Inferior parietal cortex (tissue), 1 donor: ENCODE measurements around the gene MYH7.
"Not testable (repeated sequence)": the region's sequence is repeated elsewhere in the genome, so short reads cannot be mapped to it uniquely, and the experiment has no call there.

Experiments used
- DNase-seq: peaks from one replicate; pipeline ENCODE4 v3.0.0-alpha.2; 2016; ENCODE audit errors: extremely low spot score

MYH7 gene

DNA sequence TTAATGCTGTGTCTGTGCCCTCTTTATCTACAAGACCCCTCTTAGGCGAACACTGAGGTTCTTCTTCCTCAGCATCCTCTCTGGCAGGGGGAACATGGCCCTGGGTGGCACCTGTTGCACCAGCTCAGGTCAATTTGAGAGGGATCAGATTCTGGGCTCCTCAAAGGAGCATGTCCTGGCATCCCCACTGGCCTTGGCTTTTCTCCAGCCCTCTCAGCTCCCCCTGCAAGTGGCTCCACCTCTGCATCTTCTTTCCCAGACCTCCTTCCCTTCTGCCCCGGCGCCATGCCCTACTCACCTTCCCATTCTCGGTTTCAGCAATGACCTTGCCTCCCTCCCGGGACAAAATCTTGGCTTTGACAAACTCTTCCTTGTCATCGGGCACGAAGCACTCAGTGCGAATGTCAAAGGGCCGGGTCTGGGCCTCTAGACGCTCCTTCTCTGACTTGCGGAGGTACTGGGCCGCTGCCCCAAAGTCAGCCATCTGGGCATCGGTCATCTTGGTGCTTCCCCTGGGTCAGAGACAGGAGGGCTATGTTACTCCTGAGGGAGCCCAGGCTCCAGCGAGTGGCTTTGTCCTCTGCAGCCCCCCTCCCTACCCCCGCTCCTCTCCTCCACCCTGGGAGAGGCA, 28.6 kb downstream of the MYH7 start:
- DNase-seq = no peak

DNA sequence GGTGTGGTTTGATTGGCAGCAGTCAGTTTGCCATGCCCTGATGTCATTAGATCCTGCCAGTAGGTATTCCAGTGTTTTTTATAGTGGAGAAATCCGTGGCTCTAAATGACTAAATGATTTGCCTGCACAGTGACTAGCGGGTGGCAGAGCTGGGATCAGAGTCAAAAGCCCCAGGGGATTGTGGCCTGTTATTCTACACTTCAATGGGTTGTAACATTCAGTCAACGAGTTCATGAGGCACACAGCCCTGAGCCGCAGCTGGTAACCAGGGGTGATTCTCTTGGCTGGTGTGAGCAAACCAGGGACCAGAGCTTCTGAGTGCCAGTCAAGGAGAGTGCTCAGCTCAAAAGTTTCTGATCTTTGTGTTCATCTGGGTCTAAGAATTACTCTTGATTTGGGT, 29.2 kb downstream of the MYH7 start:
- DNase-seq = no peak

DNA sequence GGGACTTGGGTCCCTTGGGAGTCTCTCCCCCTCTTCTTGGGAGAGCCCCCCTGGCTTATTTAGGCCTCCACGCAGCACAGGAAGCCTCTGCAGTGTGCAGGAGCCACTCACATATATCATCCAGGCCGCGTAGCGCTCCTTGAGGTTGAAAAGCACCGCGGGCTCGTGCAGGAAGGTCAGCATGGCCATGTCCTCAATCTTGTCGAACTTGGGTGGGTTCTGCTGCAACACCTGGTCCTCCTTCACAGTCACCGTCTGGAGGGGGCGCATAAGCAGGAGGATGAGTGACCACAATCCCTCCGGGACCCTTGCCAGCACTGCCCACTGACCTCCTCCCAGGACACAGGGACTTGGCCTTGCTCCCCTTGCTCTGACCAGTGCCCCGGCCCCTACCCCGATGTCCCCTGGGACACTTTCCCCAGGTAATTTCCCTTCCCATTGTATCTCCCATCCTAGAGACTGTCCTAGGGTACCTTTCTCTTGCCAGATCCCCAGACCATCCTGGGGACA, 29.9 kb downstream of the MYH7 start:
- DNase-seq = no peak

DNA sequence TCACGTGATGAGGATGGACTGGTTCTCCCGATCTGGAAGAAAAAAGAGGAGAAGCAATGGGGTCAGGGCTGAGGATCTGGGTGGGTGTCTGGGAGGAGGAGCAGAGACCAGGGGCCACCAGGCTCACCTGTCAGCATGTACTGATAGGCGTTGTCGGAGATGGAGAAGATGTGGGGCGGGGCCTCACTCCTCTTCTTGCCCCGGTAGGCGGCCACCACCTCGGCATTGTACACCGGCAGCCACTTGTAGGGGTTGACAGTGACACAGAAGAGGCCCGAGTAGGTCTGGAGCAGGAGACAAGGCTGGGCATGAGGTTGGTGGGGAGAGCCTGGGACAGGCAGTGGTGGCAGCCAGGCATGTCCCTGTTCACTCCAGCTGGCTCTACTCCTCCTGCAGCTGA, 30.4 kb downstream of the MYH7 start:
- no peak for DNase-seq

DNA sequence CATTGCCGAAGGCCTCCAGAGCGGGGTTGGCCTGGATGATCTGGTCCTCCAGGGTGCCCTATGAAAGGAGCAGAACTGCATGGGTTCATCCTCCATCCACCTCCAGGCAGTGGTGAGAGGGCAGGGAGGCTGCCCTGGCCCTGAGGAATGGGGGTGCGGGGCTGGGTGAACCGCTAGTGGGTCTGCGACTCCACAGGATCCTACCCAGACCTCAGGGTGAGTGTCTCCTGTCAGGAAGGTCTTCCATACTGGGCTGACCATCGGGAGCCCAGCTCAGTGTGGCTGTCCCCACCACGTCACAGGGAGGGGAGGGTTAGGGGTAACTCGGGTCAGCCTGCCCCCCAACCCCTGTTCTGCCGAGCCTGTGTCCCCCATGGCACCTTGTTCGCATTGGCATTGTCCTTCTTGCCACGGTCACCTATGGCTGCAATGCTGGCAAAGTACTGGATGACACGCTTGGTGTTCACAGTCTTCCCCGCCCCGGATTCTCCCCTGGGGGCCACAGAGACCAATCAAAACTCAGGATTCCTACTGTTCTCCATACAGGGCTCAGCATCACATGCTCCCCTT, 31.0 kb downstream of the MYH7 start:
- no peak for DNase-seq

DNA sequence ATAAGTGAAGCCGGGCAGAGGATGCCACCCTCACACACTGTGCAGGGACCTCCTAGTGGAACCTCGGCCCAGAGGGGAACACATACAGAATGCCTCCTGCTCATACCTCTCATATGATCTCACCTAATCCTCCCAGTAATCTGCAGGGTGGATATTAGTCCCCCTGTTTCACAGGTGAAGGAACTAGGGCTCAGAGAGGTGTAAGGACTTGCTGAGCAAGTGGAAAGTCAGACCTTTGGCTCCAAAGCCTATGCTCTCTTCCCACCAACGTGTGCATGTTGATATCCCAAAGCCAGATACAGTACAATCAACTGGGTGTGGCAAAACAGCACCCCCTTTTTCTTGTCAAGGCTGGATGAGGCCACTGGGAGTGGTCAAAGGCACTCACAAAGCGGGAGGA, 31.6 kb downstream of the MYH7 start:
- DNase-seq = no peak

DNA sequence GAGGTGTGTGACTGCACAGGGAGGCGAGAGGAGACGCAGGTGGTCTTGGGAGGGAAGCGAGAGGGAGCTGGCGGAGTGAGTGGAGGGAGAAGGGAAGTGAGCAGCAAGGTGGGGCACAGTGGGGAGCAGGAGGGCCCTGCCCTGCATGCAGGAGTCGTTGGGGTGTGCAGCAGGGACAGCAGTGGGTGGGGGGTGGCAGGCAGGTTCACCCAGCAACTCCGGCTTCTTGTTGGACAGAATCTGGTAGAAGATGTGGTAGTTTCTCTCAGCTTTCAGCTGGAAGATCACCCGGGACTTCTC, 32.4 kb downstream of the MYH7 start:
- no peak for DNase-seq

DNA sequence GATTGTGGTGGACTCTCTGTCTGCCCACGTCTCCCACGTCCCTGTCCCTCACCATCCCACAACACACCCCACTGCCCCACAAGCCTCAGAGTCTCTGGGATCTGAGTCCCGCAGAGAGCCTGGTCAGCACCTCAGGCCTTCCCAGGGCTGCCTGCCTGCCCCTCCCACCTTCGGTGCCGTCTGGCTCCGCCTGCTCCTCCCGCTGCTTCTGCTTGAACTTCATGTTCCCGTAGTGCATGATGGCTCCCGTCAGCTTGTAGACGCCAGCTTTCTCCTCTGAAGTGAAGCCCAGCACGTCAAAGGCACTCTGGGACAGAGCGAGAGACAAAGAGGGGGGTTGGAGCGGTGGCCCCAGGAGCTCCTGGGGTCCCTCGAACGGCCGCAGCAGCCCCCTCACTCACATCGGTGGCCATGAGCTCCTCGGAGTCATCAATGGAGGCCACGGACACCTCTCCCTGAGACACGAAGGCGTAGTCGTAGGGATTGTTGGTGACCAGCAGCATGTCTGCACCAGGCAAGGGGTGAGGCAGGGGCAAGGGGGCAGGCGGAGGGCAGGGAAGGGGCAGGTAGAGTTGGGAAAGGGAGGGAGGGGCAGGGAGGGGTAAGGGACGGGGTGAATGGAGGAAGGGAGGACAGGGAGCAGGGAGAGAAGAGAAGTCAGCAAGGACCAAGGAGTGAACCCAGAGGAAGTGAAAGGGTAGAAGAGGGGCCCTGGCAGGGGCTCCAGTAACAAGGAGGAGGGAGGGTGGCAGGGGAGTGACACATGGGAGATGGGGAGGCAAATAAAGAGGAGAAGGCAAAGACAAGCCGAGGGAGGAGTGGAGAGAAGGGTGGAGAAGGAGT, 32.9 kb downstream of the MYH7 start:
- no peak for DNase-seq

DNA sequence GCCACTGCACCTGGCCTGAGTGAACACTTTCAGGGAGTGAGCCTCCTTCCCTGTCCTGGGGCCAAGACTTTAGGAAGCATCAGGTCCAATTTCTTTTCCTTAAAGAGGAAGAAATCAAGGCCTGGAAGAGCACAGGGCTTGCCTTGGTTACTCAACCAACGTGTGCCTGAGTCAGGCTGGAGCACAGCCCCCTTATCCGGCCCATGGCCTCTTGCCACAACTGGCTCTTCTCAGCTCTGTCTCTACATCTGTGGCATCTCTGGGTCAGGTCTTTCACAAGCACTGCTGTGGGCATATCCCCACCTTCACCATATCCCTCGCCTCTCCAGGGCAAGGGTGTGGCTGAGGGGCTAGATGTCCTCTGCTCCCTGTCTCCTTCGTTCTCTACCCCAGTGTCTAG, 34.2 kb downstream of the MYH7 start:
- DNase-seq = no peak

DNA sequence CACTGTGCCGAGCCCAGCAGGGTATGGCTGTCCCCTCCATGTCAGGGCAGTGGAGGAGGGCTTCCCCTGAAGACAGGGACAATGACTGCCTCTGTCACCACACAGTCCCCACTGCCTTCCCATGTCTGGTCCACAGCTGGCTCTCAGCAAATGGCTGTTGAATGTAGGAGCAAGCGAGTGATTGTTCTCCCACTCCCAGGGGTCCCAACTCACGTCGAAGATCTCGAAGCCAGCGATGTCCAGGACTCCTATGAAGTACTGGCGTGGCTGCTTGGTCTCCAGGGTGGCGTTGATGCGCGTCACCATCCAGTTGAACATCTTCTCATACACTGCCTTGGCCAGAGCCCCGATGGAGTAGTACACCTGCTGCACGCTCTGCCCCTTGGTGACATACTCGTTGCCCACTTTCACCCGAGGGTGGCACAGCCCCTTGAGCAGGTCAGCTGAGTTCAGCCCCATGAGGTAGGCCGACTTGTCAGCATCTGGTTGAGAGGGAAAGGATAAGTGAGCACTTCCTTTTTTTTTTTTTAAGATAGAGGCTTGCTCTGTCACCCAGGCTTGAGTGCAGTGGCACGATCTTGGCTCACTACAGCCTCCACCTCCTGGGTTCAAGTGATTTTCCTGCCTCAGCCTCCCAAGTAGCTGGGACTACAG, 34.8 kb downstream of the MYH7 start:
- not testable (repeated sequence) for DNase-seq

DNA sequence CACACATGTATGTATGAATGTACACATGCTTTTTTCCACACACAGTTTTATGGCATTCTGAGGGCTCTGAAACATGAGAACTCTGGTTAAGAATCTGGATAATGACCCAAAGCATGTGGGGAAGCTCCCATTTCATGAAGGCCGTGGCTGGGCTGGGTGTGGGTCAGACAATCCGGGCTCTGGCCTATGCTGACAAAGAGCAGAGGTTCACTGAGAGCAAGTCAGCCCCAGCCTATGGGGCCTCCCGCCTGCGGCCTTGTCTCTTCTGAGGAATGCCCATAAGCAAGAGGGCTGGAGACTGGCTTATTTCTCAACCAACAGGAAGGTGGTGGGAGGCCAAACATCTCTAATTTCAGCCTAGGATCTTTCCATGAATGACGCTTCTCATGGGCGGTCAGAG, 35.9 kb downstream of the MYH7 start:
- DNase-seq = no peak

DNA sequence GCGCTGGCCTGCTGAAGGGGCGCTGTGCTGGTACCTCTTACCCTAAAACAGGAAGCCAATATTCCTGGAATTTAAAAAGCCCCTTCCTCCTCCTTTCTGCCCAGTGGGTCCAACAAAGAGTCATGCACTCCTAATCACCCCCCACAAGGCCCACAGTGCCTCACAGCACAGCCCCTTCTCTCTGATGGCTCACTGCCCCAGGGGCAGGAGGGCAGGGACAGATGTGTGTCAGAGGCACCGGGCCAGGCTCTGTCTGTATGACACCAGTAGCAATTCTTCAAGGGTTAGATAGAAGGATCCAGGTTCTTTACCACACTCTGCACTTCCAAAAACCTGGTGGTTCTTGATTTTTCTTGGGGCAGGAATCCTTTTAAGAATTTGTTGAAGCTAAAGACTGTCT, 36.3 kb downstream of the MYH7 start:
- no peak for DNase-seq

DNA sequence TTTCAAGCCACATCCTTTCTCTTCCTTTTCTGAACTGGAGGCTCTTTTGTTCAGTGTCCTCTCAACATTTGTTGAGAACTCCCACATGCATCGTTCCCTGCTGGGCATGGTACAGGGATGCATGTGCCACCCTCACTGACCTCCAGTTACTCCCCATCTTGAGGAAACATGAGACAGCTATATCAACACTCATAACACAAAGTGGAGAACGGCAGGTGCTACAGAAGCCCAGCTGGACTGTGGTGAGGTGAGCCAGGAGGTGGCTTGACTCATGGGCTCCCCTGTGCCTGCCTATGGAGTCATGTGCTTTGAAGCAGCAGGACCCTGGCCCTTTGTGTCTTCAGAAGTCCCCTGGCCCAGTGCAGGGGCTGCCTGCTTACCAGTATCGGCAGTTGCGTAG, 37.1 kb downstream of the MYH7 start:
- DNase-seq = no peak

DNA sequence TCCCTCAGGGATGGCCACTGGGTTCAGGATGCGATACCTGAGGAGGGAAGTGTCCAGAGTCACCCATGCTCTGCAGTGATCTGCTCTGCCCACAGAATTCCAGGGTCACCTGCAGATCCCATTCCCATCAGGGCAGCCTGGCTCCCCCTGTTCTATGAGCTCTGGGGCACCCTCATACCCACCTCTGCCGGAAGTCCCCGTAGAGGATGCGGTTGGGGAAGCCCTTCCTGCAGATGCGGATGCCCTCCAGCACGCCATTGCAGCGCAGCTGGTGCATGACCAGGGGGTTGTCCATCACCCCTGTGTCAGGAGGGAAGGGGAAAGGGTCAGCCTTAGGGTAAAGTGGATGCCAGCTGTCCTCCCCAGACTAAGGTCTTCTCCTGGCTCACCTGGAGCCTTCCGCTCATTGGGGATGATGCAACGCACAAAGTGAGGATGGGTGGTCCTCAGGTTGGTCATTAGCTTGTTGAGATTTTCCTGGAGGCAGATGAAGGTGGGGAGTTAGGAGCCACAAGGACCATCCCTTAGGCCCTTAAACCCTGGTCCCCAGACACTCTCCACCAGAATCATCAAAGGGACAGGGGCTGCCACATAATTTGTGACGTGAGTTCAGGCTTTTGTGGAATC, 38.6 kb downstream of the MYH7 start:
- DNase-seq = no peak

DNA sequence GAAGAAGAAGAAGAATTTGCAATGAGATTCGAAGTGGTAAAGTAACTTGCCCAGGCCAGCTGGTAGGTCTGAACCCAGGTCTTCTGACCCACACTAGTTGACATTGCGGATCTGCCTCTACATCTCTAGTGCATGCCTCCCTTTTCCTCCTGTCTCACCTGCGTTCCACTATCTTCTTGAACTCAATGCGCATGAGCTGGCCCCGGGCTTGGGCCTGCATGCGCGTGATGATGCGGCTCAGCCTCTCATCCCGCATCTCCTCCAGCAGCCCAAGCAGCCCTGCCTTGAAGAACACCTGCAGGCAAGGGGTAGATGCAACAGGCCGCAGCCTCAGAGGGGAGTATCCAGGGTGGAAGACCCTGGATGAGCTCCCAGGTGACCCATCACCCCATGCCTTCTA, 39.3 kb downstream of the MYH7 start:
- no peak for DNase-seq

DNA sequence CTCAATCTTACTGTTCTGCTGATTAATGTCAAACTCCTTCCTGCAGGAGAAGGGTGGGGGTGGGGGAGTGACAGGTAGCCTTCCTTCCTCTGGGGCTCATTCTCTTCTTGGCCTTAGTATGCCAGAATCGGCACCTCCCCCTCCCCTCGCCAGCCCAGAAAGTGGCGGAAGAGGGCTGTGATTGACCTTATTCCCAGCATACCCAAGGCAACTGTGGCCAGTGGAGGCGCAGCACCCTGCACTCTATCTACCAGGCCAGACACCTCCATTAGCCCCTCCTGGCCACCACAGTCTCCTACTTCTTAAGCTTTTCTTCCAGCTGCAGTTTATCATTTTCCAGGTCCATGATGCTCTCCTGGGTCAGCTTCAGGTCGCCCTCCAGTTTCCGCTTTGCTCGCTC, 42.8 kb downstream of the MYH7 start:
- DNase-seq = no peak

DNA sequence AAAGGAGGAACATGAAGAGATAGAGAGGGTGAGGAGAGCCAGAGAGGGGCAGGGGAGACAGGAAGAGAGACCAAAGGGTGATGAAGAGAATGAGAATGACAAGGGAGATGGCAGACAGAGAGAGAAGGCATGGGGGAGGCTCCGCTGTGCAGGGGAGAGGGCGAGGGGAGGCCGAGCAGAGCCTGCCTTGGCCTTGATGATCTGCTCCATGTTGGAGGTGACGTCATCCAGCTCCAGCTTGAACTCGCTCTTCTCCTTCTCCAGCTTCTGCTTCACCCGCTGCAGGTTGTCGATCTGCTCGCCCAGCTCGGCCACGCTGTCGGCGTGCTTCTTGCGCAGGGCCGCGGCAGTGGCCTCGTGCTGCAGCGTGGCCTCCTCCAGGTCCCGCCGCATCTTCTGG, 45.6 kb downstream of the MYH7 start:
- not testable (repeated sequence) for DNase-seq

DNA sequence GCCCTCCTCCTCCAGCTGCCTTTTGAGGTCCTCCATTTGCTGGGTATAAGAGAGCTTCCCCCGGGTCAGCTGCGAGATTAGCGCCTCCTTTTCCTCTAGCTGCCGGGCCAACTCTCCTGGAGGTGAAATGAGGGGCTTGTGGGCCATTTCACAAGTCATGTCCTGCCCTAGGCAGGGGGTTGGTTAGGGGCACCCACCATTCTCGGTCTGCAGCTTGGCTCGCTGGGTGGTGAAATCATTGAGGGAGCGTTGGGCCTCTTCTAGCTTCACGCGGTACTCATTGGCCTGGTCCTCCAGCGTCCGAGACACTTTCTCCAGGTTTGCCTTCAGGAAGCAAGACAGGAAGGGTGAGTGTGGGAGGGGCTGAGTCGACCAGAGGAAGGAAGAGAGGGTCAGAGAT, 46.1 kb downstream of the MYH7 start:
- no peak for DNase-seq

DNA sequence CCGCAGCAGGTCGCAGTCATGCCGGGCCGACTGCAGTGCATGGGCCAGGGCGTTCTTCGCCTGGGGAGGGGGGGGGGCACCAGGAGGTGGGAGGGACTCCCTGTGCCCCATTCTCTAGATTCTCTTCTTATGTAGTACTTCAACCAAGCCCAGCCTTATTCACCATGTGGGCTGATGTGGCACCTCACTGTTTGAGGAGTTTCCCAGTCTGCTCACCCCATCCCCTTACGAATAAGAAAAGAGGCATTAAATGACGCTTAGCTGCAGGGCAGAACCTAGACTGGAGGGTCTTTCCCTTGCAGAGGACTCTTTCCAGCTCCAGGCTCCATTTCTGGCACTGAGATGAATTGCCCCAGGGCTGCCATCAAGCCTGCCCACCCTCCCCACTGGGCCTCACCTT, 46.5 kb downstream of the MYH7 start:
- DNase-seq = no peak

DNA sequence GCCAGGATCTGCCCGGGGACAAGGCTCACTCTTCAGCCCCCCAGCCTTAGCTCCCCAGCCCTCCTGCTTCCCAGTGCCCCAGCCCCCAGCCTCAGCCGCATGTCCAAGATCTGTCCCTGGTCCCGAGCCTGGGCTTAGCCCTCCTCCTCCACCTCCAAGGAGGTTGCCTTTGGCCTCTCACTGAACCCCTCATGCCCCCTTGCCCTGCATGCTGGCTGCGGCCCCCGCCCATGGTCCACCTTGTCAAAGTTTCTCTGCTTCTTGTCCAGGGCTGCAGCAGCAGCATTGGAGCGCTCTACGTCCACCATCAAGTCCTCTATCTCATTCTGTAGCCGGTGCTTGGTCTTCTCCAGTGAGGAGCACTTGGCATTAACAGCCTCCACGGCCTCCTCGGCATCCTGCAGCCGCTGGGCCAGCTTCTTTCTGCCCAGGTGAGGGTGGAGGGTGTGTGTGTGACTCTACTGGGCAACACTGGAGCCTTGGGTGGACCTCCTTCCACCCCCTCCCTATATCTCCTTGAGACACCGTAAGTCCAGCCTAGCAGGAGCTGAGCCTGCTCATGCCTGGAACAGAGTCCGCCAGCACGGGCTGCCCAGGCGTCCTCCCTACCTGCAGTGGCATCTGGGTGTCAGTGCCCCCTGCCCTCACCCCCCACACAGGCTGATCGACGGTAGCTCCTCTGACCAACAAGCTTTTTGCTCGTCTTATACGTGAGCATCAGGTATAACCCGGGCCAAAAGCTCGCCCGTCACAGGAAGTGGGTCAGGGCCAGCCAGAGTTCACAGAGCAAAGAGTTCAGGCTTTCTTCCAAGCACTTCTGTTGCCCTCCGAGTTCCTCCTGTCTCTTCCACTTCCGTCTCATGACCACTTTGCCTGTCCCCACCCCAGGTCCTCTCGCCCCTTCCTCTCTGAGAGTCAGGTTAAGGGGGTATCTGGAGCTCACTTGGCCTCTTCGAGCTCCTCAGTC, 47.3 kb downstream of the MYH7 start:
- no peak for DNase-seq

DNA sequence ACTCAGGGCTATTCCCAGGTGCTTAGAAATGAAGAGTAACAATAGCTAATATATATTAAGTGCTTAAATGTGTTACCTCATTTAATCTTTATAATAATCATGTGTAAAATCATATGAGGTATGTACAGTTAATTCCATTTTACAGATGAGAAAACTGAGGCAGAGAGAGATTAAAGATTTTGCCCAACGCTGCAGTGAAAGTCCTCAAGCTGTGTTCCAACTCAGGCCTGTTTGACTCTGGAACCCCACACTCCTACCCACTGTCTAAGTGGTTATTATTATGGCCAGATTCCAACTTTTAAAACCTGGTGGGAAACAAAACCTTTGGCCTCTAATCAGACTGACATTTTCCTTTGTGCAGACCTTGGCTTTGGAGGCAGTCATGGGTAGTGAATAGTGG, 48.5 kb downstream of the MYH7 start:
- no peak for DNase-seq
